Esophagus squamous epithelium (tissue), 5 donors: ENCODE results near the gene CCNF. TPM values are rescaled to one million over a fixed set of nuclear protein-coding genes. Genes with fewer than 3 reads are reported as not detected.
A peak's percentile ranks its signal among the peaks of the same experiment; 100 is the strongest.

Experiments
- DNase-seq: peaks from one replicate; lab custom pipeline; 2025; lab: John Stamatoyannopoulos, UW
- H3K27ac ChIP-seq, 4 donors: fragments of 200-600 bp; sonication (generic); one replicate each; pipeline ENCODE4 v1.5.1; 2016 to 2019; ENCODE audit warnings: mild to moderate bottlenecking in 1 of 4
- H3K27me3 ChIP-seq, 4 donors: fragments of 200-600 bp; sonication (generic); 1 replicate in 3 of 4; 2 replicates in 1 of 4; pipeline versions ENCODE4 v1.5.1 to v1.6.0; 2017 to 2021; ENCODE audit warnings: antibody characterized with exemption in 1 of 4
- H3K36me3 ChIP-seq, 3 donors: fragments of 200-600 bp; sonication (generic); one replicate each; pipeline ENCODE4 v1.5.1; 2016 to 2019
- H3K4me1 ChIP-seq, 3 donors: fragments of 200-600 bp; sonication (generic); one replicate each; pipeline ENCODE4 v1.5.1; 2017 to 2019
- H3K4me3 ChIP-seq, 4 donors: fragments of 200-600 bp; sonication (generic); 1 replicate in 3 of 4; 2 replicates in 1 of 4; pipeline ENCODE4 v1.5.1; 2016 to 2019; ENCODE audit warnings: mild to moderate bottlenecking in 2 of 4, moderate library complexity in 1 of 4
- H3K9me3 ChIP-seq, 3 donors: fragments of 200-600 bp; sonication (generic); one replicate each; pipeline ENCODE4 v1.5.1; 2016 to 2019
- POLR2A ChIP-seq, 4 donors: fragments of 450-650 bp; IDR thresholded peaks; one replicate each; pipeline ENCODE4 v1.6.1; 2017; ENCODE audit warnings: antibody characterized with exemption in 4 of 4, mild to moderate bottlenecking in 4 of 4, moderate library complexity in 3 of 4
- WGBS, 2 donors: methylation state at CpG; one replicate each; pipeline ENCODE4 v1.1.5; 2018; 5-methylcytosine and 5-hydroxymethylcytosine counted together
- intact Hi-C: fragments of 100-400 bp; cut with DNase I; formaldehyde crosslinking; loops from one replicate; pipeline ENCODE4 v1.15.0; 2022
- total RNA-seq, 4 donors: library from RNA; depleted of rRNA; stranded (reverse); fragments of >200 nt; gene quantifications; one replicate each; pipeline ENCODE4 v1.1.0, GENCODE V29; 2016
- TF ChIP-seq, protein P1 (sequence below), 6 experiments: fragments of 450-650 bp in 4 of 6; fragments of 200-600 bp in 2 of 6; sonication (generic) in 2 of 6; IDR thresholded peaks; one replicate each; pipeline ENCODE4 v1.5.1; 2016 to 2019; ENCODE audit warnings: antibody characterized with exemption in 6 of 6, mild to moderate bottlenecking in 4 of 6, moderate library complexity in 4 of 6
- donor health status: DM: yes; HTN: yes; CAD: no.

The CCNF gene
- total RNA-seq, 4 donors from 2014 or later: 5.9 to 18.6 (median 10.2) TPM

DNA sequence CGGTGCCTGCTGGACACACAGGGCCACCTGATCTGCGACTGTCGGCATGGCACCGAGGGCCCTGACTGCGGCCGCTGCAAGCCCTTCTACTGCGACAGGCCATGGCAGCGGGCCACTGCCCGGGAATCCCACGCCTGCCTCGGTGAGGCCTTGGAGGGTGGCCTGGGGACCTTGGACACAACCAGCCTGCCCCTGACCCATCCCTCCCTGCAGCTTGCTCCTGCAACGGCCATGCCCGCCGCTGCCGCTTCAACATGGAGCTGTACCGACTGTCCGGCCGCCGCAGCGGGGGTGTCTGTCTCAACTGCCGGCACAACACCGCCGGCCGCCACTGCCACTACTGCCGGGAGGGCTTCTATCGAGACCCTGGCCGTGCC is 43.2 kb downstream of the CCNF start:
- Histone ChIP-seq H3K27me3 (peaks cover 4 to 70% (median 18%) of the 10 kb centered on the region in 4 donors), H3K27ac (no peak overlapping the region), H3K36me3 (no peaks in the 10 kb centered on the region), H3K9me3 (no peaks in the 10 kb centered on the region), H3K4me1 (peaks cover 35 to 85% (median 63%) of the 10 kb centered on the region in 3 donors), H3K4me3 (no peak overlapping the region)
- TF ChIP-seq, protein P1, sequence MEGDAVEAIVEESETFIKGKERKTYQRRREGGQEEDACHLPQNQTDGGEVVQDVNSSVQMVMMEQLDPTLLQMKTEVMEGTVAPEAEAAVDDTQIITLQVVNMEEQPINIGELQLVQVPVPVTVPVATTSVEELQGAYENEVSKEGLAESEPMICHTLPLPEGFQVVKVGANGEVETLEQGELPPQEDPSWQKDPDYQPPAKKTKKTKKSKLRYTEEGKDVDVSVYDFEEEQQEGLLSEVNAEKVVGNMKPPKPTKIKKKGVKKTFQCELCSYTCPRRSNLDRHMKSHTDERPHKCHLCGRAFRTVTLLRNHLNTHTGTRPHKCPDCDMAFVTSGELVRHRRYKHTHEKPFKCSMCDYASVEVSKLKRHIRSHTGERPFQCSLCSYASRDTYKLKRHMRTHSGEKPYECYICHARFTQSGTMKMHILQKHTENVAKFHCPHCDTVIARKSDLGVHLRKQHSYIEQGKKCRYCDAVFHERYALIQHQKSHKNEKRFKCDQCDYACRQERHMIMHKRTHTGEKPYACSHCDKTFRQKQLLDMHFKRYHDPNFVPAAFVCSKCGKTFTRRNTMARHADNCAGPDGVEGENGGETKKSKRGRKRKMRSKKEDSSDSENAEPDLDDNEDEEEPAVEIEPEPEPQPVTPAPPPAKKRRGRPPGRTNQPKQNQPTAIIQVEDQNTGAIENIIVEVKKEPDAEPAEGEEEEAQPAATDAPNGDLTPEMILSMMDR (IDR thresholded peaks at IDR 0.05): no peak
- no peak for TF ChIP-seq POLR2A (IDR thresholded peaks at IDR 0.05)
- intact Hi-C loops: no loop called here
- DNase-seq: no peak
- 97% methylated on average over 11 of the region's 27 CpGs; no CpG with 5 or more reads in 1 of the 2 donors for WGBS, 2 donors

DNA sequence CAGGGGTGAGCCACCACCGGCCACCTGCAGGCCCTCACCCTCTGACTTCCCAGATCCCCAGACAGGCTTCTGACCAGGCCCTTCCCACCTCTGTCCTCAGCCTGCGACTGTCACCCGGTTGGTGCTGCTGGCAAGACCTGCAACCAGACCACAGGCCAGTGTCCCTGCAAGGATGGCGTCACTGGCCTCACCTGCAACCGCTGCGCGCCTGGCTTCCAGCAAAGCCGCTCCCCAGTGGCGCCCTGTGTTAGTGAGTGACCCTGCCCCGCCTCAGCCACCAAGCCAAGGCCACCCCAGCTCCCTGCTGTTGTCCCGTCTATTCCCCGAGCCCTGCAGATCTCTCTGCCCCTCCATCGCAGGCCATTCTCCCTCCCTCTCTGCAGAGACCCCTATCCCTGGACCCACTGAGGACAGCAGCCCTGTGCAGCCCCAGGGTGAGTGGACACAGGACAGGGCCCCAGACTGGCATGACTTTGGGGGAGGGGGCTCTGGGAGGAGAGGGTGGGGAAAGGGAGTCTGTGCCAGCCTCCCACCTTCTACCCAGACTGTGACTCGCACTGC is 43.7 kb downstream of the CCNF start:
- WGBS, 2 donors: 81% methylated on average over 7 of the region's 14 CpGs; no CpG with 5 or more reads in 1 of the 2 donors
- intact Hi-C loops: no loop called here
- Histone ChIP-seq H3K4me1 (peaks cover 35 to 80% (median 58%) of the 10 kb centered on the region in 3 donors), H3K27me3 (peaks cover 4 to 65% (median 18%) of the 10 kb centered on the region in 4 donors), H3K27ac (no peak overlapping the region), H3K36me3 (no peaks in the 10 kb centered on the region), H3K9me3 (no peaks in the 10 kb centered on the region), H3K4me3 (no peak overlapping the region)
- TF ChIP-seq, protein P1 (IDR thresholded peaks at IDR 0.05): no peak
- TF ChIP-seq POLR2A (IDR thresholded peaks at IDR 0.05): no peak
- DNase-seq: no peak

DNA sequence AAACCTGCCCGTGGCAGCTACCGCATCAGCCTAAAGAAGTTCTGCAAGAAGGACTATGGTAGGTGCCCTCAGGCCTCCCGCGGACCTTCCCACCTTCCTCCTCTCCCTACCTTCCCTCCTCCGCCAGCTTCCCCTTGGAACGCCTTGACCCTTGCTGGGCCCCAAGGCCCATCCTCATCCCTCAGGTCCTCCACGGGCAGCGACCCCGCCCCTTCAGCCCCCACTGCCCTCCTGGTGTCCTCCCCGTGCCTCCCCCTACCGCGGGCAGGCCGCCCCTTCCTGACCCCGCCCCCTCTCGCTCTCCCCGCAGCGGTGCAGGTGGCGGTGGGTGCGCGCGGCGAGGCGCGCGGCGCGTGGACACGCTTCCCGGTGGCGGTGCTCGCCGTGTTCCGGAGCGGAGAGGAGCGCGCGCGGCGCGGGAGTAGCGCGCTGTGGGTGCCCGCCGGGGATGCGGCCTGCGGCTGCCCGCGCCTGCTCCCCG is 44.2 kb downstream of the CCNF start:
- Histone ChIP-seq H3K36me3 (no peaks in the 10 kb centered on the region), H3K9me3 (no peaks in the 10 kb centered on the region), H3K4me3 (peak overlapping the region; percentile 51 to 75 (median 70)), H3K27ac (peak overlapping the region in 2 of 4 donors; percentile 47 to 84), H3K27me3 (peaks cover 4 to 60% (median 18%) of the 10 kb centered on the region in 4 donors), H3K4me1 (peaks cover 31 to 75% (median 52%) of the 10 kb centered on the region in 3 donors)
- 5 to 24% methylated on average over 4 to 9 of the region's 49 CpGs for WGBS, 2 donors
- DNase-seq: no peak
- intact Hi-C loops: no loop called here
- TF ChIP-seq POLR2A (IDR thresholded peaks at IDR 0.05): no peak
- TF ChIP-seq, protein P1 (IDR thresholded peaks at IDR 0.05): no peak

DNA sequence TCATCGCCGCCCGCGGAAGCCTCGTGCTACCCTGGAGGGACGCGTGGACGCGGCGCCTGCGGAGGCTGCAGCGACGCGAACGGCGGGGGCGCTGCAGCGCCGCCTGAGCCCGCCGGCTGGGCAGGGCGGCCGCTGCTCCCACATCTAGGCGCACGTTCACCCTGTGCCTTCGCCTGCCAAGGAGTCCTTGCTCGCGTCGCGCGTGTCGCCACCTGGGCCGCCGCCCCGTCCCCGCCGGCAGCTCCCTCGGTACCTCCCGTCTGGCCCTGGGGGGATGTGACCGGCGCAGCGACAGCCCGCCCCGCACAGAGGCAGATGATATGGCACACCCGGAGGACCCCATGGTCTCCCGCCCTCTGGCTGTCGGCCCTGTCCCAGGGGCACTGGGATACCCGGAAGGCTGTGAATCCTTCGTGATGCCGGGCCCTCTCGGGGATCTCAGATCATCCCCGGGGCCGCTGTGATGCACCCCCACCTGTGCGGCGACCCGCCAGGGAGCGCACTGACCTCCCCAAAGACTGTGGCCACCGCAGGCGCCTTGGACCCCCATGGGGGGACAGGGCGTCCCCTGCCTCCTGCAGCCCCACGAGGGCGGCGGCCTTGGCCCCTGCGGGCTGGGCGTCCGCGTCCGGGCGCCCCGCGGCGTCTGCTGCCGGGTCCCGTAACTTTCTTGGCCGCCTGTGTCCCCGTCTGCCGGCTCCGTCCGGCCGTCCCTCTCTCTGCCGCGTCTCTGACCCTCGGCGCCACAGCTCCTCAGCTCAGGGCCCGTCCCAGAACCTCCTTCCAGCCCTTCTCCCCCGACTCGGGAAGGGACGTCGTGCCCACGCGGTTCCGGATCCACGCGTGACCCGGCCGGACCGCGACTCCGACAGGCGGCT is 45.0 kb downstream of the CCNF start:
- TF ChIP-seq, protein P1 (IDR thresholded peaks at IDR 0.05): peak; percentile 19 to 39 (median 30)
- no peak for TF ChIP-seq POLR2A (IDR thresholded peaks at IDR 0.05)
- peaks cover 4 to 52% (median 18%) of the 10 kb centered on the region in 4 donors for H3K27me3 ChIP-seq
- DNase-seq: no peak
- intact Hi-C loops: no loop called here
- peaks cover 24 to 67% (median 46%) of the 10 kb centered on the region in 3 donors for H3K4me1 ChIP-seq
- H3K27ac ChIP-seq: peak overlapping the region; percentile 75 to 84 (median 80)
- no peaks in the 10 kb centered on the region for H3K9me3 ChIP-seq
- 4% methylated on average over 5 of the region's 100 CpGs; no CpG with 5 or more reads in 1 of the 2 donors for WGBS, 2 donors
- no peaks in the 10 kb centered on the region for H3K36me3 ChIP-seq
- peak overlapping the region; percentile 51 to 75 (median 70) for H3K4me3 ChIP-seq
